B cell (primary cell): ENCODE results near the gene NAA60. TPM values are rescaled to one million over a fixed set of nuclear protein-coding genes. Genes with fewer than 3 reads are reported as not detected.
A peak's percentile ranks its signal among the peaks of the same experiment; 100 is the strongest.

ENCODE experiments used
- ATAC-seq: fragments of 200-7000 bp; cut with Tn5 transposase; one replicate; pipeline ENCODE4 v1.10.0; 2021; ENCODE audit warnings: low read depth, mild to moderate bottlenecking, moderate number of reproducible peaks, moderate library complexity
- CTCF ChIA-PET: fragments of 350-600 bp; sonication (Branson Sonifier 250); formaldehyde crosslinking; loops from one replicate; lab custom pipeline; 2021; ENCODE audit warnings: antibody characterized with exemption, inconsistent platforms; lab: Charles Lee
- POLR2A ChIA-PET: fragments of 350-600 bp; sonication (Branson Sonifier 250); formaldehyde crosslinking; loops from one replicate; lab custom pipeline; 2021; ENCODE audit warnings: antibody characterized with exemption; lab: Charles Lee
- DNase-seq: peaks from one replicate; pipeline ENCODE4 v3.0.0; 2013
- H2AFZ ChIP-seq: 2 replicates; pipeline ENCODE4 v1.6.1; 2012; ENCODE audit warnings: mild to moderate bottlenecking, low read depth, low read length; ENCODE audit not compliant: insufficient read depth, poor library complexity, severe bottlenecking
- H3K27ac ChIP-seq, 2 donors: 1 replicate in 1 of 2; 2 replicates in 1 of 2; pipeline ENCODE4 v1.5.1; 2012 to 2013; ENCODE audit warnings: low read length in 2 of 2, mild to moderate bottlenecking in 2 of 2, moderate library complexity in 1 of 2
- H3K27me3 ChIP-seq, 4 experiments: fragments of 200-600 bp in 1 of 4; sonication (generic) in 1 of 4; replicated peaks in 1 of 4; 1 replicate in 2 of 4; 2 replicates in 2 of 4; pipeline versions ENCODE4 v1.6.1 to v1.7.0; 2013 to 2016; ENCODE audit warnings: low read length in 3 of 4, mild to moderate bottlenecking in 2 of 4, mixed read lengths in 1 of 4, moderate library complexity in 1 of 4; ENCODE audit not compliant: insufficient read depth in 4 of 4, control insufficient read depth in 3 of 4; ENCODE audit errors: control extremely low read depth in 1 of 4
- H3K36me3 ChIP-seq, 2 experiments: replicated peaks in 1 of 2; 1 replicate in 1 of 2; 2 replicates in 1 of 2; pipeline versions ENCODE4 v1.6.1 to v1.7.1; 2013; ENCODE audit warnings: low read length in 1 of 2; ENCODE audit not compliant: insufficient read depth in 2 of 2, control insufficient read depth in 1 of 2; ENCODE audit errors: control extremely low read depth in 1 of 2, extremely low read depth in 1 of 2
- H3K4me1 ChIP-seq, 2 donors: fragments of 200-600 bp in 1 of 2; sonication (generic) in 1 of 2; 1 replicate in 1 of 2; 2 replicates in 1 of 2; pipeline versions ENCODE4 v1.5.1 to v1.6.1; 2013 to 2017; ENCODE audit warnings: low read length in 2 of 2; ENCODE audit not compliant: control insufficient read depth in 2 of 2, insufficient read depth in 2 of 2
- H3K4me2 ChIP-seq: replicated peaks from 2 replicates; pipeline ENCODE3; 2012; ENCODE audit warnings: mild to moderate bottlenecking, low read depth, low read length; ENCODE audit not compliant: poor library complexity, severe bottlenecking
- H3K4me3 ChIP-seq, 5 experiments: fragments of 200-600 bp in 1 of 5; sonication (generic) in 1 of 5; 1 replicate in 3 of 5; 2 replicates in 2 of 5; pipeline versions ENCODE4 v1.5.1 to v1.7.0; 2011 to 2016; ENCODE audit warnings: low read length in 4 of 5, mild to moderate bottlenecking in 4 of 5, low read depth in 2 of 5, control low read depth in 1 of 5, moderate library complexity in 1 of 5; ENCODE audit not compliant: insufficient read depth in 1 of 5; ENCODE audit errors: control extremely low read depth in 1 of 5, extremely low read depth in 1 of 5
- H3K79me2 ChIP-seq: fragments of 200-600 bp; sonication (generic); one replicate; pipeline ENCODE4 v1.6.0; 2016; ENCODE audit warnings: low read length; ENCODE audit not compliant: control insufficient read depth, insufficient read depth
- H3K9ac ChIP-seq: fragments of 200-600 bp; sonication (generic); 2 replicates; pipeline ENCODE4 v1.6.1; 2017; ENCODE audit warnings: mild to moderate bottlenecking, low read length, moderate library complexity
- H3K9me3 ChIP-seq, 3 donors: one replicate each; pipeline versions ENCODE4 v1.6.1 to v1.7.1; 2013; ENCODE audit warnings: low read length in 2 of 3; ENCODE audit not compliant: control insufficient read depth in 2 of 3, insufficient read depth in 1 of 3; ENCODE audit errors: control extremely low read depth in 1 of 3
- H4K20me1 ChIP-seq: 2 replicates; pipeline ENCODE4 v1.6.0; 2012; ENCODE audit warnings: mild to moderate bottlenecking, low read length; ENCODE audit not compliant: insufficient read depth, control insufficient read depth, poor library complexity, severe bottlenecking
- H3K27ac Mint-ChIP-seq: one replicate; pipeline ENCODE4 v1.8.0; 2021; ENCODE audit warnings: mixed read lengths
- H3K27me3 Mint-ChIP-seq: one replicate; pipeline ENCODE4 v1.8.0; 2021; ENCODE audit warnings: mixed read lengths
- H3K4me1 Mint-ChIP-seq: one replicate; pipeline ENCODE4 v1.8.0; 2021; ENCODE audit warnings: mixed read lengths
- H3K4me3 Mint-ChIP-seq: one replicate; pipeline ENCODE4 v1.8.0; 2021; ENCODE audit warnings: mixed read lengths
- H3K9me3 Mint-ChIP-seq: one replicate; pipeline ENCODE4 v1.8.0; 2022; ENCODE audit warnings: mixed read lengths; ENCODE audit not compliant: insufficient read depth
- EZH2 ChIP-seq: IDR thresholded peaks from 2 replicates; pipeline ENCODE4 v1.6.1; 2012; ENCODE audit warnings: borderline replicate concordance, low read depth, mild to moderate bottlenecking, moderate library complexity, low read length; ENCODE audit not compliant: insufficient read depth, poor library complexity, severe bottlenecking
- WGBS: methylation state at CpG from one replicate; pipeline ENCODE4 v1.1.5; 2013; ENCODE audit warnings: missing lambda C conversion rate; ENCODE audit not compliant: insufficient coverage; 5-methylcytosine and 5-hydroxymethylcytosine counted together
- intact Hi-C: fragments of 100-400 bp; cut with micrococcal nuclease; formaldehyde crosslinking; loops from one replicate; pipeline ENCODE4 v1.10.0; 2022
- polyA plus RNA-seq: library from polyadenylated mRNA; depleted of rRNA; stranded (reverse); fragments of >200 nt; gene quantifications from 2 replicates; pipeline ENCODE4 v1.2.3, GENCODE V29; 2012
- total RNA-seq, 2 donors: library from RNA; stranded (reverse); fragments of 120-200 nt in 1 of 2; gene quantifications; 1 replicate in 1 of 2; 2 replicates in 1 of 2; pipeline versions ENCODE4 v1.2.3 to v1.2.4, GENCODE V29; 2013 to 2022
- TF ChIP-seq, protein P1 (sequence below): fragments of 200-600 bp; IDR thresholded peaks from one replicate; pipeline ENCODE4 v1.8.0; 2022; ENCODE audit warnings: antibody characterized with exemption, mild to moderate bottlenecking

The NAA60 gene
- total and polyA plus RNA-seq, 2 donors (not counting 1 experiment from before 2014, with no cell fraction given) = 50.9 to 54.3 TPM

DNA sequence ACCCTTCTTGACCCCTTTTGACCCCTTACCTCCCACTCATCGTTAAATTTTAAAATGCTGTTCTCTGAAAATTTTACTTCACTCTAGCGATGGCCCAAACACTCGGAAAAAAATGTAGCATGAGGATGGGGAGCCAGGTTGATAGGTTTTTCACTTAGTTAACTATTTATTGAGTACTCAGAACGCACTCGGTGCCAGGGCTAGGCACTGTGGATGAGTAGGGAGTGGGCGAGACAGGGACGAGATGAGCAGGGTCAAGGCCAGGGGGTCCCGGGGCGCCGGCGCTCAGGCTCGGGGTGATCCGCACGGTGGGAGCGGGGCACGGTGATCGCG, 43.1 kb upstream of the NAA60 start:
- no peak for ATAC-seq
- Histone ChIP-seq H3K9ac (peak overlapping the region; percentile 92), H3K4me1 (peaks cover 11 to 23% of the 10 kb centered on the region in 2 donors), H3K4me2 (peak overlapping the region; percentile 81), H3K9me3 (peaks cover 5 to 22% (median 11%) of the 10 kb centered on the region in 3 donors), H3K79me2 (peaks cover 81% of the 10 kb centered on the region), H3K27ac (peak overlapping the region in 1 of 2 donors; percentile 80), H4K20me1 (peaks cover 6% of the 10 kb centered on the region), H3K27me3 (no peaks in the 10 kb centered on the region), H3K4me3 (peak overlapping the region; percentile 59 to 84 (median 76)), H3K36me3 (peaks cover 11 to 35% of the 10 kb centered on the region in 2 experiments), H2AFZ (peak overlapping the region; percentile 93)
- POLR2A ChIA-PET = interaction anchor here (0.5 to 1.8 kb wide), 8 partner anchors 10 to 266 kb away, joined by 3 to 13 read pairs (median 7); partner anchors contain the start of genes NAA60, ZNF213, ZNF263 and ZNF597
- under 1% methylated on average over 15 of the region's 18 CpGs for WGBS
- TF ChIP-seq, protein P1, sequence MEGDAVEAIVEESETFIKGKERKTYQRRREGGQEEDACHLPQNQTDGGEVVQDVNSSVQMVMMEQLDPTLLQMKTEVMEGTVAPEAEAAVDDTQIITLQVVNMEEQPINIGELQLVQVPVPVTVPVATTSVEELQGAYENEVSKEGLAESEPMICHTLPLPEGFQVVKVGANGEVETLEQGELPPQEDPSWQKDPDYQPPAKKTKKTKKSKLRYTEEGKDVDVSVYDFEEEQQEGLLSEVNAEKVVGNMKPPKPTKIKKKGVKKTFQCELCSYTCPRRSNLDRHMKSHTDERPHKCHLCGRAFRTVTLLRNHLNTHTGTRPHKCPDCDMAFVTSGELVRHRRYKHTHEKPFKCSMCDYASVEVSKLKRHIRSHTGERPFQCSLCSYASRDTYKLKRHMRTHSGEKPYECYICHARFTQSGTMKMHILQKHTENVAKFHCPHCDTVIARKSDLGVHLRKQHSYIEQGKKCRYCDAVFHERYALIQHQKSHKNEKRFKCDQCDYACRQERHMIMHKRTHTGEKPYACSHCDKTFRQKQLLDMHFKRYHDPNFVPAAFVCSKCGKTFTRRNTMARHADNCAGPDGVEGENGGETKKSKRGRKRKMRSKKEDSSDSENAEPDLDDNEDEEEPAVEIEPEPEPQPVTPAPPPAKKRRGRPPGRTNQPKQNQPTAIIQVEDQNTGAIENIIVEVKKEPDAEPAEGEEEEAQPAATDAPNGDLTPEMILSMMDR = no peak
- no peak for TF ChIP-seq EZH2
- no peaks in the 10 kb centered on the region for H3K27me3 Mint-ChIP-seq
- peak overlapping the region; percentile 76 for H3K27ac Mint-ChIP-seq
- intact Hi-C loops = loop anchor here (2.0 to 5.0 kb wide), 2 partner anchors 294 to 378 kb away; partner anchors contain the start of genes HCFC1R1, THOC6 and TNFRSF12A
- DNase-seq = no peak
- H3K9me3 Mint-ChIP-seq = peaks cover 7% of the 10 kb centered on the region
- peak overlapping the region; percentile 98 for H3K4me3 Mint-ChIP-seq
- CTCF ChIA-PET = interaction anchor here (0.5 to 1.7 kb wide), 6 partner anchors 10 to 129 kb away, joined by 3 to 7 read pairs (median 5); partner anchors contain the start of genes NAA60 and ZNF597
- H3K4me1 Mint-ChIP-seq = peaks cover 50% of the 10 kb centered on the region
